Mesenchymal stem cell (in vitro differentiated cells and primary cell): ENCODE results near the gene SPSB2.

ENCODE experiments used
- DNase-seq: peaks from one replicate; pipeline ENCODE4 v3.0.0-alpha.2; 2013
- H2AFZ ChIP-seq: one replicate; pipeline ENCODE4 v1.6.1; 2013; ENCODE audit warnings: low read depth, mild to moderate bottlenecking, control low read depth, inconsistent platforms, low read length, moderate library complexity
- H2AK5ac ChIP-seq: 2 replicates; pipeline ENCODE4 v1.6.1; 2013; ENCODE audit warnings: low read length, moderate library complexity, mild to moderate bottlenecking, inconsistent platforms; ENCODE audit not compliant: severe bottlenecking
- H2BK120ac ChIP-seq: one replicate; pipeline ENCODE4 v1.6.1; 2013; ENCODE audit warnings: low read depth, mild to moderate bottlenecking, inconsistent platforms, low read length, moderate library complexity
- H2BK12ac ChIP-seq, 2 experiments: one replicate each; pipeline ENCODE4 v1.6.1; 2013; ENCODE audit warnings: inconsistent platforms in 2 of 2, low read length in 2 of 2, mild to moderate bottlenecking in 2 of 2, moderate library complexity in 2 of 2, control low read depth in 1 of 2
- H2BK15ac ChIP-seq: one replicate; pipeline ENCODE4 v1.6.1; 2013; ENCODE audit warnings: mild to moderate bottlenecking, low read depth, inconsistent platforms; ENCODE audit not compliant: poor library complexity, severe bottlenecking
- H2BK5ac ChIP-seq: 2 replicates; pipeline ENCODE4 v1.6.1; 2013; ENCODE audit warnings: low read depth, mild to moderate bottlenecking, low read length, control low read depth, inconsistent platforms; ENCODE audit not compliant: poor library complexity, severe bottlenecking
- H3K14ac ChIP-seq, 2 experiments: one replicate each; pipeline ENCODE4 v1.6.1; 2013; ENCODE audit warnings: inconsistent platforms in 2 of 2, low read length in 2 of 2, control low read depth in 1 of 2, mild to moderate bottlenecking in 1 of 2, moderate library complexity in 1 of 2
- H3K18ac ChIP-seq, 2 experiments: one replicate each; pipeline ENCODE4 v1.6.1; 2013; ENCODE audit warnings: inconsistent platforms in 2 of 2, low read length in 2 of 2, control low read depth in 1 of 2, low read depth in 1 of 2, mild to moderate bottlenecking in 1 of 2
- H3K23ac ChIP-seq, 2 experiments: one replicate each; pipeline ENCODE4 v1.6.1; 2013; ENCODE audit warnings: inconsistent platforms in 2 of 2, low read length in 2 of 2, mild to moderate bottlenecking in 2 of 2, moderate library complexity in 2 of 2, control low read depth in 1 of 2
- H3K27ac ChIP-seq: 2 replicates; pipeline ENCODE4 v1.5.1; 2013; ENCODE audit warnings: mild to moderate bottlenecking, moderate library complexity, low read length, control low read depth, inconsistent platforms; ENCODE audit not compliant: poor library complexity, severe bottlenecking
- H3K27me3 ChIP-seq, 2 experiments: 2 replicates each; pipeline versions ENCODE4 v1.6.1 to v1.7.0; 2013; ENCODE audit warnings: low read length in 2 of 2, mild to moderate bottlenecking in 2 of 2, moderate library complexity in 2 of 2, control low read depth in 1 of 2, inconsistent platforms in 1 of 2; ENCODE audit not compliant: control insufficient read depth in 1 of 2, insufficient read depth in 1 of 2
- H3K36me3 ChIP-seq, 2 experiments: 2 replicates each; pipeline versions ENCODE4 v1.6.1 to v1.7.0; 2013; ENCODE audit warnings: low read length in 2 of 2, control low read depth in 1 of 2, inconsistent platforms in 1 of 2, low read depth in 1 of 2, mild to moderate bottlenecking in 1 of 2; ENCODE audit not compliant: insufficient read depth in 2 of 2, control insufficient read depth in 1 of 2
- H3K4ac ChIP-seq, 2 experiments: one replicate each; pipeline ENCODE4 v1.6.1; 2013; ENCODE audit warnings: inconsistent platforms in 2 of 2, low read length in 2 of 2, mild to moderate bottlenecking in 2 of 2, moderate library complexity in 2 of 2, control low read depth in 1 of 2, low read depth in 1 of 2
- H3K4me1 ChIP-seq: 2 replicates; pipeline ENCODE4 v1.6.1; 2013; ENCODE audit warnings: low read depth, low read length, control low read depth; ENCODE audit not compliant: control insufficient read depth, insufficient read depth
- H3K4me2 ChIP-seq: 2 replicates; pipeline ENCODE4 v1.6.1; 2013; ENCODE audit warnings: low read length, mild to moderate bottlenecking, inconsistent platforms; ENCODE audit not compliant: poor library complexity, severe bottlenecking
- H3K4me3 ChIP-seq, 2 experiments: 2 replicates each; pipeline versions ENCODE4 v1.5.1 to v1.7.0; 2013; ENCODE audit warnings: low read length in 2 of 2, mild to moderate bottlenecking in 2 of 2, control low read depth in 1 of 2, low read depth in 1 of 2; ENCODE audit not compliant: insufficient read depth in 1 of 2
- H3K79me1 ChIP-seq: replicated peaks from 2 replicates; pipeline ENCODE4 v1.6.1; 2013; ENCODE audit warnings: mild to moderate bottlenecking, control low read depth, low read length, inconsistent platforms; ENCODE audit not compliant: poor library complexity, severe bottlenecking
- H3K9ac ChIP-seq: 2 replicates; pipeline ENCODE4 v1.7.0; 2013; ENCODE audit warnings: mild to moderate bottlenecking, low read length, moderate library complexity
- H3K9me3 ChIP-seq: 2 replicates; pipeline ENCODE4 v1.7.0; 2013; ENCODE audit warnings: mild to moderate bottlenecking, low read length; ENCODE audit not compliant: control insufficient read depth
- H4K8ac ChIP-seq: one replicate; pipeline ENCODE4 v1.6.1; 2013; ENCODE audit warnings: inconsistent platforms, mild to moderate bottlenecking, low read length, moderate library complexity
- H4K91ac ChIP-seq: one replicate; pipeline ENCODE4 v1.6.1; 2013; ENCODE audit warnings: mild to moderate bottlenecking, low read length, inconsistent platforms
- WGBS: methylation state at CpG from one replicate; pipeline ENCODE4 v1.1.7; 2013; ENCODE audit warnings: mixed read lengths; 5-methylcytosine and 5-hydroxymethylcytosine counted together

The SPSB2 gene

GRCh38 chr12:6914947-6915788, 42.1 kb upstream of the SPSB2 start:
- Histone ChIP-seq H2BK120ac (no peak overlapping the region), H3K79me1 (no peaks in the 10 kb centered on the region), H2BK5ac (no peak overlapping the region), H3K4me2 (peak overlapping the region; percentile 74), H2BK12ac (peak overlapping the region in 1 of 2 experiments; percentile 73), H3K4me1 (peaks cover 23% of the 10 kb centered on the region), H3K18ac (peak overlapping the region; percentile 0 to 13), H3K27me3 (peaks cover 0 to 19% of the 10 kb centered on the region in 2 experiments), H3K36me3 (peaks cover 4 to 31% of the 10 kb centered on the region in 2 experiments), H4K91ac (no peak overlapping the region), H3K27ac (no peak overlapping the region), H3K9ac (peak overlapping the region; percentile 85), H3K14ac (peak overlapping the region in 1 of 2 experiments; percentile 53), H4K8ac (no peak overlapping the region), H3K4ac (peak overlapping the region in 1 of 2 experiments; percentile 6), H2AFZ (peak overlapping the region; percentile 36), H3K9me3 (no peaks in the 10 kb centered on the region), H3K4me3 (peak overlapping the region; percentile 64 to 92), H3K23ac (peak overlapping the region in 1 of 2 experiments; percentile 86), H2AK5ac (no peak overlapping the region), H2BK15ac (no peak overlapping the region)
- peak; percentile 52 for DNase-seq
- WGBS = 6% methylated on average over 14 of the region's 29 CpGs

- peak within 1 kb of the TSS; percentile 64 to 92 for H3K4me3 ChIP-seq
- peak within 1 kb of the TSS; percentile 65 for H2AFZ ChIP-seq
- peak within 1 kb of the TSS; percentile 40 to 84 for H3K18ac ChIP-seq
- no peak within 1 kb of the TSS for H2BK5ac ChIP-seq
- peak within 1 kb of the TSS; percentile 64 for H2BK120ac ChIP-seq
- peak within 1 kb of the TSS in 1 of 2 experiments; percentile 86 for H3K23ac ChIP-seq
- peaks cover 2 to 24% of the 10 kb centered on the region in 2 experiments for H3K36me3 ChIP-seq
- peaks cover 0 to 19% of the 10 kb centered on the region in 2 experiments for H3K27me3 ChIP-seq
- H3K27ac ChIP-seq = no peak within 1 kb of the TSS
- peak within 1 kb of the TSS in 1 of 2 experiments; percentile 84 for H3K14ac ChIP-seq
- peak within 1 kb of the TSS; percentile 95 for H4K91ac ChIP-seq
- H3K9ac ChIP-seq = peak within 1 kb of the TSS; percentile 85
- peak within 1 kb of the TSS; percentile 94 for H2BK15ac ChIP-seq
- H4K8ac ChIP-seq = peak within 1 kb of the TSS; percentile 99
- peak within 1 kb of the TSS; percentile 74 for H3K4me2 ChIP-seq
- under 1% methylated on average over 61 of the region's 68 CpGs for WGBS
- H2BK12ac ChIP-seq = peak within 1 kb of the TSS in 1 of 2 experiments; percentile 80
- no peak within 1 kb of the TSS for H2AK5ac ChIP-seq
- no peaks in the 10 kb centered on the region for H3K9me3 ChIP-seq
- peak; percentile 73 for DNase-seq
- H3K79me1 ChIP-seq = no peaks in the 10 kb centered on the region
- H3K4ac ChIP-seq = peak within 1 kb of the TSS; percentile 6 to 91
- peaks cover 23% of the 10 kb centered on the region for H3K4me1 ChIP-seq
Observed at GRCh38 chr12:6914246-6914946, 41.3 kb upstream of the SPSB2 start, which contains the start of gene ENO2. TSS of gene ENO2 (plus strand) at chr12:6914580. CDS start at chr12:6915833, 1,253 bp downstream.

DNA sequence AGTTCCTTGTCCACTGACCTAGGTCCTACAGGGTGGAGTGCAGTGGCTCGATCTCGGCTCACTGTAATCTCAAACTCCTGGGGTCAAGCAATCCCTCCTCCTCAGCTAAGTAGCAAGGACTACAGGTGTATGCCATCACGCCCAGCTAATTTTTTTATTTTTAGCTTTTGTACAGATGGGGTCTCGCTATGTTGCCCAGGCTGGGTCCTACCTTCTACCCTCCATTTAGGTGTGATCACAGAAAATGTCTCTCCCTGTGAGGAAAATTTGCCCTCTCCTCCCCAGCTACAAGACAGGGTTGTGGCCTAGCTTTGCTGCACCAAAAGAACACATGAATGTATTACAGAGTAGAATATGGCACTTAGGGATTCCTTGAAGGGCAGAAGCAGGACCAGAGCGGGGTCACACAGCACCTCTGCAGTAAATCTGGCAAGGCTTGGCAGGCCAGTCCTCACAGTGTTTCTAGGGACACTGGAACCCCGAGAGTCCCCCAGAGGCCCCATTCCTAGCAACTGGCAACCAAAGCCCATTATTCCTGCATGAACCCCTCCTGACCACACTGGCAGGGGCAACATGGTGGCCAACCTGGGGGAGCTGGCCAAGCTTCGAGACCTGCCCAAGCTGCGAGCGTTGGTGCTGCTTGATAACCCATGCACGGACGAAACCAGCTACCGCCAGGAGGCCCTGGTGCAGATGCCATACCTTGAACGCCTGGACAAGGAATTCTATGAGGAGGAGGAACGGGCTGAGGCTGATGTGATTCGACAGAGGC, 39.2 kb upstream of the SPSB2 start:
- no peak overlapping the region for H3K9ac ChIP-seq
- H3K4me3 ChIP-seq = peak overlapping the region in 1 of 2 experiments; percentile 2
- no peak overlapping the region for H2AFZ ChIP-seq
- H3K27ac ChIP-seq = no peak overlapping the region
- H2AK5ac ChIP-seq = no peak overlapping the region
- no peak overlapping the region for H2BK120ac ChIP-seq
- H3K4me2 ChIP-seq = no peak overlapping the region
- H3K79me1 ChIP-seq = no peaks in the 10 kb centered on the region
- H4K8ac ChIP-seq = no peak overlapping the region
- H2BK15ac ChIP-seq = no peak overlapping the region
- peaks cover 0 to 19% of the 10 kb centered on the region in 2 experiments for H3K36me3 ChIP-seq
- no peaks in the 10 kb centered on the region for H3K9me3 ChIP-seq
- H3K18ac ChIP-seq = no peak overlapping the region
- peaks cover 0 to 19% of the 10 kb centered on the region in 2 experiments for H3K27me3 ChIP-seq
- H3K4ac ChIP-seq = no peak overlapping the region
- DNase-seq = no peak
- no peak overlapping the region for H2BK5ac ChIP-seq
- H3K14ac ChIP-seq = no peak overlapping the region
- peaks cover 18% of the 10 kb centered on the region for H3K4me1 ChIP-seq
- no peak overlapping the region for H2BK12ac ChIP-seq
- WGBS = 93% methylated on average over 15 of the region's 15 CpGs
- no peak overlapping the region for H4K91ac ChIP-seq
- no peak overlapping the region for H3K23ac ChIP-seq
